Measurements from ENCODE around the gene ELOA. TPM values are rescaled to one million over a fixed set of nuclear protein-coding genes. Genes with fewer than 3 reads are reported as not detected.
A peak's percentile ranks its signal among the peaks of the same experiment; 100 is the strongest.

Gene ELOA
- total and polyA plus RNA-seq, 2 of the 13 experiments (the other 11 are each of a cell fraction or from before 2014, with no cell fraction given), result 14.2 to 28.5 TPM

- TF ChIP-seq DZIP1 (CRISPR knock-in tag; IDR thresholded peaks at IDR 0.05) (no peak), ZBTB33 (CRISPR knock-in tag; IDR thresholded peaks at IDR 0.05) (no peak), RARA (CRISPR knock-in tag; IDR thresholded peaks at IDR 0.05) (peak; percentile 66), STAG1 (CRISPR knock-in tag; IDR thresholded peaks at IDR 0.05) (no peak), ZNF318 (CRISPR knock-in tag; IDR thresholded peaks at IDR 0.05) (no peak), ATF7 (IDR thresholded peaks at IDR 0.05) (0 out of 2 replicates have a peak, but pooled peaks have one; percentile 16), ATF7 (CRISPR knock-in tag; IDR thresholded peaks at IDR 0.05) (no peak), KDM2A (CRISPR knock-in tag; IDR thresholded peaks at IDR 0.05; ENCODE audit: borderline replicate concordance, low read depth) (no peak), NRL (CRISPR knock-in tag; IDR thresholded peaks at IDR 0.05; ENCODE audit: borderline replicate concordance) (no peak), ARHGAP35 (CRISPR knock-in tag; IDR thresholded peaks at IDR 0.05; ENCODE audit: borderline replicate concordance) (no peak), ZBTB3 (CRISPR knock-in tag; IDR thresholded peaks at IDR 0.05; ENCODE audit: borderline replicate concordance, low read depth) (no peak), HHEX (CRISPR knock-in tag; IDR thresholded peaks at IDR 0.05) (no peak), ZFYVE20 (CRISPR knock-in tag; IDR thresholded peaks at IDR 0.05; ENCODE audit: borderline replicate concordance, low read depth) (no peak), ZNF670 (CRISPR knock-in tag; IDR thresholded peaks at IDR 0.05; ENCODE audit: borderline replicate concordance) (no peak), ELF1 (CRISPR knock-in tag; IDR thresholded peaks at IDR 0.05) (no peak), ZNF33B (CRISPR knock-in tag; IDR thresholded peaks at IDR 0.05) (no peak), E2F1 (CRISPR knock-in tag; IDR thresholded peaks at IDR 0.05) (no peak)
These were observed 9.6 kb downstream of the ELOA start (continued) for GRCh38 chr1:23752909-23753308.
